Sigmoid colon (tissue), 4 donors: Measurements from ENCODE around the gene TAOK3.

Experiments used
- CTCF ChIP-seq, 4 experiments: fragments of 450-650 bp in 3 of 4; fragments of 200-600 bp in 1 of 4; IDR thresholded peaks; one replicate each; pipeline ENCODE4 v1.5.1; 2016 to 2019; ENCODE audit warnings: antibody characterized with exemption in 4 of 4, mild to moderate bottlenecking in 3 of 4, moderate library complexity in 2 of 4
- EP300 ChIP-seq, 4 donors: sonication (generic); formaldehyde crosslinking; IDR thresholded peaks; one replicate each; pipeline ENCODE4 v1.6.1; 2017; ENCODE audit warnings: antibody characterized with exemption in 4 of 4

- TF ChIP-seq EP300 (IDR thresholded peaks at IDR 0.05) (no peak), CTCF (IDR thresholded peaks at IDR 0.05) (no peak)
Measured at GRCh38 chr12:118107011-118107410, 265.7 kb downstream of the TAOK3 start.
